ENCODE measurements around the gene PSAP. TPM values are rescaled to one million over a fixed set of nuclear protein-coding genes. Genes with fewer than 3 reads are reported as not detected.

The PSAP gene
- total RNA-seq, 1 experiment from 2014 or later, result 683 TPM

GRCh38 chr10:71772832-71773220 is 78.2 kb downstream of the PSAP start:
- TSS peak; percentile 26 for BruUV-seq (replicated peaks)
- H3K27me3 ChIP-seq (ENCODE audit: insufficient read depth, low read depth), result no peaks in the 10 kb centered on the region
- intact Hi-C loops (cut with micrococcal nuclease; ENCODE audit: unreplicated experiment), result loop anchor here (2.0 kb wide), 2 partner anchors 74 to 116 kb away; no protein-coding TSS in a partner anchor

GRCh38 chr10:71771821-71772617 is 79.0 kb downstream of the PSAP start:
- Histone ChIP-seq H3K4me2 (peak overlapping the region; percentile 99), H3K27ac (0 out of 2 replicates have a peak overlapping the region, but pooled peaks have one; percentile 53), H3K27me3 (ENCODE audit: insufficient read depth, low read depth) (no peaks in the 10 kb centered on the region), H3F3A (ENCODE audit: insufficient read depth, low read depth) (peaks cover 47% of the 10 kb centered on the region), H3K4me1 (replicated peaks; ENCODE audit: insufficient read depth) (peaks cover 74% of the 10 kb centered on the region), H2AFZ (no peak overlapping the region), H3K79me2 (ENCODE audit: low read depth) (peaks cover 43% of the 10 kb centered on the region), H3K9me3 (ENCODE audit: insufficient read depth, low read depth) (no peaks in the 10 kb centered on the region), H3K9me2 (ENCODE audit: insufficient read depth) (no peaks in the 10 kb centered on the region), H3K4me3 (peak overlapping the region; percentile 81), H4K20me1 (ENCODE audit: insufficient read depth) (no peaks in the 10 kb centered on the region), H3K36me3 (ENCODE audit: low read depth) (peaks cover 6% of the 10 kb centered on the region)
- POLR2A ChIA-PET (ENCODE audit: unreplicated experiment), result interaction anchor here (0.6 kb wide), 2 partner anchors 79 to 463 kb away, joined by 5 read pairs; partner anchors contain the start of gene PSAP
- CTCF ChIA-PET, result interaction anchor here (1.0 to 1.6 kb wide), 3 partner anchors 57 to 75 kb away, joined by 3 to 6 read pairs (median 4); no protein-coding TSS in a partner anchor
- TF ChIP-seq CTCF (conservative IDR thresholded peaks at IDR 0.05) (no peak), EZH2 (IDR thresholded peaks at IDR 0.05; ENCODE audit: low read depth) (no peak)
- DNase-seq, result peak; percentile 76 to 79
- no TSS peak for BruUV-seq (replicated peaks)
- intact Hi-C loops (cut with micrococcal nuclease; ENCODE audit: unreplicated experiment), result loop anchor here (2.0 kb wide), 2 partner anchors 73 to 117 kb away; no protein-coding TSS in a partner anchor

More at GRCh38 chr10:71772832-71773220, 78.2 kb downstream of the PSAP start:
- peak in 1 of 2 experiments; percentile 34 for DNase-seq
- ChIA-PET POLR2A (ENCODE audit: unreplicated experiment) (interaction anchor here (0.6 to 0.8 kb wide), 4 partner anchors 44 to 613 kb away, joined by 3 to 6 read pairs (median 4); no protein-coding TSS in a partner anchor), CTCF (interaction anchor here (1.2 to 1.8 kb wide), 5 partner anchors 58 to 471 kb away, joined by 3 to 6 read pairs (median 5); no protein-coding TSS in a partner anchor)
- peak overlapping the region; percentile 71 for H2AFZ ChIP-seq
- TF ChIP-seq CTCF (conservative IDR thresholded peaks at IDR 0.05), result no peak
- no peak for TF ChIP-seq EZH2 (IDR thresholded peaks at IDR 0.05; ENCODE audit: low read depth)
- no peaks in the 10 kb centered on the region for H3K9me3 ChIP-seq (ENCODE audit: insufficient read depth, low read depth)
- peaks cover 39% of the 10 kb centered on the region for H3F3A ChIP-seq (ENCODE audit: insufficient read depth, low read depth)
- no peaks in the 10 kb centered on the region for H3K9me2 ChIP-seq (ENCODE audit: insufficient read depth)
- peaks cover 6% of the 10 kb centered on the region for H3K36me3 ChIP-seq (ENCODE audit: low read depth)
- no peaks in the 10 kb centered on the region for H4K20me1 ChIP-seq (ENCODE audit: insufficient read depth)
- H3K79me2 ChIP-seq (ENCODE audit: low read depth), result peaks cover 43% of the 10 kb centered on the region
- H3K4me2 ChIP-seq, result peak overlapping the region; percentile 99
- peak overlapping the region; percentile 81 for H3K4me3 ChIP-seq
- peaks cover 66% of the 10 kb centered on the region for H3K4me1 ChIP-seq (replicated peaks; ENCODE audit: insufficient read depth)
- H3K27ac ChIP-seq, result no peak overlapping the region

- intact Hi-C loops (cut with micrococcal nuclease; ENCODE audit: unreplicated experiment), result no loop called here
- ChIA-PET CTCF (no interaction called here), POLR2A (ENCODE audit: unreplicated experiment) (no interaction called here)
- Histone ChIP-seq H3F3A (ENCODE audit: insufficient read depth, low read depth) (peaks cover 53% of the 10 kb centered on the region), H3K27me3 (ENCODE audit: insufficient read depth, low read depth) (no peaks in the 10 kb centered on the region), H3K4me1 (replicated peaks; ENCODE audit: insufficient read depth) (peaks cover 81% of the 10 kb centered on the region), H3K27ac (peak overlapping the region; percentile 53), H3K9me2 (ENCODE audit: insufficient read depth) (no peaks in the 10 kb centered on the region), H3K79me2 (ENCODE audit: low read depth) (peaks cover 43% of the 10 kb centered on the region), H4K20me1 (ENCODE audit: insufficient read depth) (no peaks in the 10 kb centered on the region), H2AFZ (no peak overlapping the region), H3K36me3 (ENCODE audit: low read depth) (peaks cover 6% of the 10 kb centered on the region), H3K9me3 (ENCODE audit: insufficient read depth, low read depth) (no peaks in the 10 kb centered on the region), H3K4me2 (peak overlapping the region; percentile 99), H3K4me3 (peak overlapping the region; percentile 81; the same call in 1 of the 2 replicates)
- no peak for DNase-seq
- TF ChIP-seq CTCF (conservative IDR thresholded peaks at IDR 0.05) (no peak), EZH2 (IDR thresholded peaks at IDR 0.05; ENCODE audit: low read depth) (no peak)
- no TSS peak for BruUV-seq (replicated peaks)
These were observed 79.8 kb downstream of the PSAP start for GRCh38 chr10:71771204-71771603.
